Subcutaneous abdominal adipose tissue (tissue), 5 donors: ENCODE results near the gene MRI1.

Experiments
- H3K27ac ChIP-seq: one replicate; pipeline ENCODE4 v1.7.0; 2013; ENCODE audit warnings: low read depth, mild to moderate bottlenecking, inconsistent platforms, low read length, moderate library complexity
- H3K27me3 ChIP-seq, 5 donors: one replicate each; pipeline ENCODE4 v1.7.0; 2013; ENCODE audit warnings: low read length in 5 of 5, inconsistent platforms in 1 of 5; ENCODE audit not compliant: control insufficient read depth in 5 of 5, insufficient read depth in 4 of 5
- H3K36me3 ChIP-seq, 5 donors: one replicate each; pipeline ENCODE4 v1.7.0; 2013; ENCODE audit warnings: low read length in 5 of 5; ENCODE audit not compliant: control insufficient read depth in 5 of 5, insufficient read depth in 5 of 5
- H3K4me1 ChIP-seq, 5 donors: one replicate each; pipeline ENCODE4 v1.7.0; 2013; ENCODE audit warnings: low read length in 5 of 5, mild to moderate bottlenecking in 3 of 5, moderate library complexity in 1 of 5; ENCODE audit not compliant: control insufficient read depth in 5 of 5, insufficient read depth in 5 of 5
- H3K4me3 ChIP-seq, 5 donors: one replicate each; pipeline ENCODE4 v1.7.0; 2013; ENCODE audit warnings: low read length in 5 of 5, low read depth in 1 of 5
- H3K9ac ChIP-seq, 5 donors: one replicate each; pipeline ENCODE4 v1.7.0; 2013; ENCODE audit warnings: low read length in 5 of 5, mild to moderate bottlenecking in 4 of 5, moderate library complexity in 3 of 5
- H3K9me3 ChIP-seq, 5 donors: one replicate each; pipeline ENCODE4 v1.7.0; 2013; ENCODE audit warnings: low read length in 5 of 5; ENCODE audit not compliant: control insufficient read depth in 5 of 5
- donor health status: healthy.
- donor health status: healthy.
- donor health status: healthy.
- donor health status: healthy.
- donor health status: healthy.

MRI1 gene

GRCh38 chr19:13764101-13764807, at the start of gene MRI1:
Gene MRI1, plus strand, starts transcription at chr19:13764522. Its CDS starts 67 bp downstream, at chr19:13764589.
- H3K36me3 ChIP-seq: peaks cover 0 to 59% (median 44%) of the 10 kb centered on the region in 5 donors
- peaks cover 0 to 2% (median 0%) of the 10 kb centered on the region in 5 donors for H3K27me3 ChIP-seq
- H3K9me3 ChIP-seq: no peaks in the 10 kb centered on the region
- H3K4me3 ChIP-seq: peak within 1 kb of the TSS; percentile 70 to 82 (median 77)
- H3K4me1 ChIP-seq: peaks cover 3 to 21% (median 17%) of the 10 kb centered on the region in 5 donors
- H3K27ac ChIP-seq: peak within 1 kb of the TSS; percentile 77
- peak within 1 kb of the TSS; percentile 52 to 86 (median 73) for H3K9ac ChIP-seq

DNA sequence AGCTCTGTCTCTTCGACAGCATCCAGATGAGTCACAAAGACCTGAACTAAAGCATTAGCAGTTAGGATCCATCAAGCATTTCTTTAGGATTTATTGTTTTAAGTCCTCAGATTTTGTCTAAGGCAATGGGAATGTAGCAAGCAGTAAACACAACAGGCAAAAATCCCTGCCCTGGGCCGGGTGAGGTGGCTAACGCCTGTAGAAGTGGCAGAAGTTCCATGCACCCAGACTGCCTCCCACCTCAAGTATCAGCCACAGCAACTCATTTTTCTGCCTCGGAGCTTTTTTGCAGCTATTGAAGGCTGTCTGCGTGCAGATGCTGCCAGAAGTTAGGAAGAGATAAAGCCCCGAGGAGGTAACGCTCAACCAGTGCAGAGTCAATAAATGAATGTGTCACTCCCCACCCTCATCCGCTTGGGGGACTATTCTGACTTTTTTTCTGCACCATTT, 47.1 kb upstream of the MRI1 start:
- Histone ChIP-seq H3K9me3 (peaks cover 0 to 11% (median 6%) of the 10 kb centered on the region in 5 donors), H3K4me3 (no peak overlapping the region), H3K27ac (no peak overlapping the region), H3K27me3 (peaks cover 0 to 7% (median 4%) of the 10 kb centered on the region in 5 donors), H3K9ac (no peak overlapping the region), H3K4me1 (no peaks in the 10 kb centered on the region), H3K36me3 (no peaks in the 10 kb centered on the region)

DNA sequence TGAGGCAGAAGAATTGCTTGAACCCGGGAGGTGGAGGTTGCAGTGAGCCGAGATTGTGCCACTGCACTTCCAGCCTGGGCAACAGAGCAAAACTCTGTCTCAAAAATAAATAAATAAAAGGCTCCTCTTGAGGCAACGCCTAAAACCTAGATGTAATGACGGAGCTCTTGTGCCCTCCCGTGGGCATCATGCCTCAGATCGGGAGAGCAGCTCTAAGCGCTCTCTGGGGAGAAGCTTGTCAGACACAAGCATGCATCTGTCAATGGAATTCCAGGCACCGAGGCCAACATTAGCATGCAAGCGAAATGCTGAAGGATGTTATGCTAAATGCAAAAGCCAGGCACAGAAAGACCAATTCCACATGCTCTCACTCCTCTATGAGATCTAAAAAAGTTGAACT, 45.6 kb upstream of the MRI1 start:
- H3K9ac ChIP-seq: no peak overlapping the region

DNA sequence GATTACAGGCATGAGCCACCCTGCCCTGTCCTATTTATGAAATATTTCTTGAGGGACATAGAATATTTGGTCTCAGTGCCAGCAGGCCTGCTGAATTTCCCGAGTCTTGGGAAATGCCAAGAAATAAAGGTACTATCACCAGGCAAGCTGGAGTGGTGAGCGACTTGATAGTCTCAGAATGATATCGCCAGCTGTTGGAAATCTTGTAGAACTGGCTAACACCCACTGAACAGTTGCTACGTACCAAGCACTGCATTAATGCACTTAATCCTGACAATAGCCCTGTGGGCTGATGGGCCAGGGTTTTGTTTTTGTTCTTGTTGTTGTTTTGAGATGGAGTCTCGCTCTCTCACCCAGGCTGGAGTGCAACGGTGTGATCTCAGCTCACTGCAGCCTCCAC, 42.2 kb upstream of the MRI1 start:
- Histone ChIP-seq H3K36me3 (no peaks in the 10 kb centered on the region), H3K4me1 (no peaks in the 10 kb centered on the region), H3K27ac (no peak overlapping the region), H3K4me3 (no peak overlapping the region), H3K9me3 (no peaks in the 10 kb centered on the region), H3K9ac (no peak overlapping the region), H3K27me3 (peaks cover 0 to 4% (median 0%) of the 10 kb centered on the region in 5 donors)

More for the DNA sequence above, 45.6 kb upstream of the MRI1 start:
- H3K9me3 ChIP-seq: peaks cover 0 to 11% (median 6%) of the 10 kb centered on the region in 5 donors
- H3K4me1 ChIP-seq: no peaks in the 10 kb centered on the region
- no peak overlapping the region for H3K4me3 ChIP-seq
- peaks cover 0 to 4% (median 2%) of the 10 kb centered on the region in 5 donors for H3K27me3 ChIP-seq
- H3K27ac ChIP-seq: no peak overlapping the region
- no peaks in the 10 kb centered on the region for H3K36me3 ChIP-seq

DNA sequence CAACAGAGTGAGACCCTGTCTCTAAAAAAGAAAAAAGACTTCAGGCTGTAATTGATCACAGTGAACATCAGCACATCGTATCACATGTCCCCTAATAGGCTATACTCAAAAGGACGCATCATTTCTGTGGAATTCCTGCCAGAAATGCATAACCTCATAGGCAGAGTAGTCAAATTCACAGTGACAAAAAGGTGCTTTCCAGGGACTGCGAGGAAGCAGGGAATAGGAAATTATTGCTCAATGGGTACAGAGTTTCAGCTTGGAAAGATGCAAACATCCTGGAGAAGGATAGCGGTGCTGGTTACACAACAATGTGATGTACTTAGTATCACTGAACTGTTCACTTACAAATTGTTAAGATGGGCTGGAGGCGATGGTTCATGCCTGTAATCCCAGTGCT, 41.1 kb upstream of the MRI1 start:
- peaks cover 0 to 7% (median 2%) of the 10 kb centered on the region in 5 donors for H3K4me1 ChIP-seq
- H3K27ac ChIP-seq: no peak overlapping the region
- H3K9ac ChIP-seq: no peak overlapping the region
- no peaks in the 10 kb centered on the region for H3K9me3 ChIP-seq
- H3K4me3 ChIP-seq: no peak overlapping the region
- no peaks in the 10 kb centered on the region for H3K36me3 ChIP-seq
- peaks cover 0 to 4% (median 0%) of the 10 kb centered on the region in 5 donors for H3K27me3 ChIP-seq

GRCh38 chr19:13726323-13726722, 38.0 kb upstream of the MRI1 start:
- Histone ChIP-seq H3K9me3 (no peaks in the 10 kb centered on the region), H3K27me3 (no peaks in the 10 kb centered on the region), H3K4me1 (peaks cover 0 to 22% (median 11%) of the 10 kb centered on the region in 5 donors), H3K9ac (no peak overlapping the region), H3K36me3 (no peaks in the 10 kb centered on the region), H3K27ac (no peak overlapping the region), H3K4me3 (no peak overlapping the region)

DNA sequence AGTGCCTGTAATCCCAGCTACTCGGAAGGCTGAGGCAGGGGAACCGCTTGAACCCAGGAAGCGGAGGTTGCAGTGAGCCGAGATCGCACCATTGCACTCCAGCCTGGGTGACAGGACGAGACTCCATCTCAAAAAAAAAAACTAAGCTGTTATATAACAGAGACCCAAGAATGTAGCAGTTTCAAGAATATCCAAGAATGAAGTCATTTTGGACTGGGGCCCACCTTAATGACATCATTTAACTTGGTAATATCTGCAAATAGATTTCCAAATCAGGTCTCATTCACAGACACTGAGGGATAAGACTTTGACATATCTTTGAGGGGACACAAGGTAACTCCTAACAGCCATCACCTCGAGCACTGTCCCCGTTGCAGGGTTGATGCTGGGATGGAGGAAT, 36.5 kb upstream of the MRI1 start:
- H3K9ac ChIP-seq: no peak overlapping the region
- no peak overlapping the region for H3K27ac ChIP-seq
- no peak overlapping the region for H3K4me3 ChIP-seq
- no peaks in the 10 kb centered on the region for H3K9me3 ChIP-seq
- H3K36me3 ChIP-seq: no peaks in the 10 kb centered on the region
- H3K4me1 ChIP-seq: peaks cover 0 to 32% (median 19%) of the 10 kb centered on the region in 5 donors
- no peaks in the 10 kb centered on the region for H3K27me3 ChIP-seq

DNA sequence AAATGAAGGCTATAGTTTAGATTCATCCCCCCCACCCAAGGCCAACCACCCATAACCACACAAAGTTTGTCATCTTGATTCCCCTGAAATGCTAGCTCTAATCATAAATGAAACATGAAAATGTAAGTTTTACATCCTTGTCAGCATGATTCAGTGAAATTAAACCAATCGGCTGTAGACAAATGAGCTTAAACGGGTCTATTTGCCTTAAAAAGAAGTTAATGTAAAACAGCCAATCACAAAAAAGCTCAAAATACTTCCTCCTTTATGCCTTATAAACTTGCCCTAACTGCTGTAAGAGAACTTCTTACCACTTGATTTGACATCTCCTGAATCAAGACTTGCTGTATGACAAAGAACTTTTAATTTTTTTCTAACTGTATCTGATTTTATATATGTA, 34.5 kb upstream of the MRI1 start:
- Histone ChIP-seq H3K36me3 (no peaks in the 10 kb centered on the region), H3K27me3 (no peaks in the 10 kb centered on the region), H3K27ac (peak overlapping the region; percentile 85), H3K4me3 (no peak overlapping the region), H3K4me1 (peaks cover 0 to 32% (median 19%) of the 10 kb centered on the region in 5 donors), H3K9me3 (no peaks in the 10 kb centered on the region), H3K9ac (no peak overlapping the region)

GRCh38 chr19:13731147-13731964, 33.0 kb upstream of the MRI1 start:
- peak overlapping the region; percentile 85 for H3K27ac ChIP-seq
- peak overlapping the region; percentile 66 to 86 (median 78) for H3K4me3 ChIP-seq
- H3K9ac ChIP-seq: peak overlapping the region; percentile 77 to 97 (median 91)
- H3K9me3 ChIP-seq: no peaks in the 10 kb centered on the region
- no peaks in the 10 kb centered on the region for H3K27me3 ChIP-seq
- peaks cover 0 to 32% (median 19%) of the 10 kb centered on the region in 5 donors for H3K4me1 ChIP-seq
- no peaks in the 10 kb centered on the region for H3K36me3 ChIP-seq

DNA sequence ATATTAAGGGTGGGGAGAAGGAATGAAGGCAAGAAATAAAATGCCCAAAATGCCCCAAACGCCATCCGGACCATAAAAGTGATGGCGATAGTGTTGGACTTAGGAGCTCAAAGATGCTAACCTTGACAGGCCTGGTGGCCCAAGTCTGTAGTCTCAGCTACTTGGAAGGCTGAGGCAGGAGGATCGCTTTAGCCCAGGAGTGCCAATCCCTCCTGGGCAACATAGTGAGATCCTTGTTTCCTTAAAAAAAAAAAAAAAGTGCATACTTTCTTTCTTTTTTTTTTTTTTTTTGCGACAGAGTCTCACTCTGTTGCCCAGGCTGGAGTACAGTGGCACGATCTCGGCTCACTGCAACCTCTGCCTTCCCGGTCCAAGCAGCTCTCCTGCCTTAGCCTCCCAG, 32.0 kb upstream of the MRI1 start:
- H3K27me3 ChIP-seq: no peaks in the 10 kb centered on the region
- H3K4me1 ChIP-seq: peaks cover 0 to 32% (median 19%) of the 10 kb centered on the region in 5 donors
- no peaks in the 10 kb centered on the region for H3K9me3 ChIP-seq
- no peak overlapping the region for H3K27ac ChIP-seq
- peaks cover 0 to 2% (median 0%) of the 10 kb centered on the region in 5 donors for H3K36me3 ChIP-seq
- peak overlapping the region; percentile 66 to 86 (median 78) for H3K4me3 ChIP-seq
- H3K9ac ChIP-seq: peak overlapping the region in 4 of 5 donors; percentile 77 to 97 (median 90)
